ENCODE results near the gene RFX3.
"Not testable (repeated sequence)": the region's sequence is repeated elsewhere in the genome, so short reads cannot be mapped to it uniquely, and the experiment has no call there.

The RFX3 gene

DNA sequence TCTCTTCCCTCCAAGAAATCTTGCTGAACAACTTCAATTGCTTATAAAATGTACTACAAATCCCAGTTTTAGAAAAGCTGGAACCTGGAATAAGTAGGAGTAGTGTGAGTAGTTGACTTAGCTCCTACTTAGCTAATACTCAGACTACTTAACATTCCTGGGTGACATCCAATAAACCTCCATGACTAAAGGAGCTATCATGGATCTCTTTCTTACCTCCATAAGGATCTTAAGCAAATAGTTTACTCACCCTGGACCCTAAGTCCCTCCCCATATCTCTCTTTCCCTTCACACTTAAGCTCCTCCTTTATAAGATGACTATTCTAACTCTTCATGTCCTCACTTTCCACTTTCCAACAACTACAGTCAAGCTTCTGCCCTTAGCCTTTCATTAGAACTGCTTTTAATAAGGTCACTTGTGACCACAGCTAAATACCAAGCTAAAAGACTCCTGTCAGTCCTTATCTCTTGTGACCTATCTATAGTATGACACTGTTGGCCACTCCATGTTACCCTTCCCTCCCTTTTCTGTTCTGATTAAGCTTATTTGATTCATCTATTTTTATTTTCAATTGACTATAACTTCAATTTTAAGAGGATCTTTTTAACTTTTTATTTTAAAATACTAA lies 194.9 kb downstream of the RFX3 start:
- TF ChIP-seq, protein P1, sequence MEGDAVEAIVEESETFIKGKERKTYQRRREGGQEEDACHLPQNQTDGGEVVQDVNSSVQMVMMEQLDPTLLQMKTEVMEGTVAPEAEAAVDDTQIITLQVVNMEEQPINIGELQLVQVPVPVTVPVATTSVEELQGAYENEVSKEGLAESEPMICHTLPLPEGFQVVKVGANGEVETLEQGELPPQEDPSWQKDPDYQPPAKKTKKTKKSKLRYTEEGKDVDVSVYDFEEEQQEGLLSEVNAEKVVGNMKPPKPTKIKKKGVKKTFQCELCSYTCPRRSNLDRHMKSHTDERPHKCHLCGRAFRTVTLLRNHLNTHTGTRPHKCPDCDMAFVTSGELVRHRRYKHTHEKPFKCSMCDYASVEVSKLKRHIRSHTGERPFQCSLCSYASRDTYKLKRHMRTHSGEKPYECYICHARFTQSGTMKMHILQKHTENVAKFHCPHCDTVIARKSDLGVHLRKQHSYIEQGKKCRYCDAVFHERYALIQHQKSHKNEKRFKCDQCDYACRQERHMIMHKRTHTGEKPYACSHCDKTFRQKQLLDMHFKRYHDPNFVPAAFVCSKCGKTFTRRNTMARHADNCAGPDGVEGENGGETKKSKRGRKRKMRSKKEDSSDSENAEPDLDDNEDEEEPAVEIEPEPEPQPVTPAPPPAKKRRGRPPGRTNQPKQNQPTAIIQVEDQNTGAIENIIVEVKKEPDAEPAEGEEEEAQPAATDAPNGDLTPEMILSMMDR (IDR thresholded peaks at IDR 0.05; ENCODE audit: borderline replicate concordance, insufficient read depth, low read depth, low read length) = no peak
- no peak overlapping the region for H3K4me3 ChIP-seq (ENCODE audit: low read depth, low read length)

GRCh38 chr9:3329361-3329760 lies 196.4 kb downstream of the RFX3 start:
- TF ChIP-seq, protein P1 (IDR thresholded peaks at IDR 0.05; ENCODE audit: borderline replicate concordance, insufficient read depth, low read depth, low read length) = no peak
- H3K4me3 ChIP-seq (ENCODE audit: low read depth, low read length) = no peak overlapping the region

- H3K4me3 ChIP-seq (ENCODE audit: low read depth, low read length) = no peak overlapping the region
Observed at GRCh38 chr9:3323714-3324113, 202.1 kb downstream of the RFX3 start.

GRCh38 chr9:3321186-3321585 lies 204.6 kb downstream of the RFX3 start:
- TF ChIP-seq, protein P1 (IDR thresholded peaks at IDR 0.05; ENCODE audit: borderline replicate concordance, insufficient read depth, low read depth, low read length) = no peak
- H3K4me3 ChIP-seq (ENCODE audit: low read depth, low read length) = no peak overlapping the region

More at GRCh38 chr9:3323714-3324113, 202.1 kb downstream of the RFX3 start:
- TF ChIP-seq, protein P1 (IDR thresholded peaks at IDR 0.05; ENCODE audit: borderline replicate concordance, insufficient read depth, low read depth, low read length) = no peak

- H3K4me3 ChIP-seq (ENCODE audit: low read depth, low read length) = not testable (repeated sequence)
Observed at GRCh38 chr9:3312595-3312994, 213.2 kb downstream of the RFX3 start.

DNA sequence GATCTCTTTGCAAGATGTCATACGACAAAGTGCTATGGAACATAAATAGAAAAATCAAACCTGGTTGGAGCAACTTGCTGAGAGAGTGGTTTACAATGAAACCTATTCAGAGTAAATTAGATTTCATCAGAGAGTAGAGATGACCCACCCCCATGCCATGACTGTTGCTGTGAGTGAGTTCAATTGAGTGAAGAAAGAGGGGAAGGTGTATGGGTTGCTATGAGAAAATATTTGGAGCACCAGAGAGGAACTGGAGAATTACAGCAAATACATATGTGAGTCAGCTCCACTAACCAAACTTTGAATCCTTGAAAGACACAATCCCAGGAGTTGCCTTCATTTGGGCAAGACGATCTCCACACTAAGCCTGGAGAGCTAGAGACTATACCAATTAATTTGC lies 217.2 kb downstream of the RFX3 start:
- TF ChIP-seq, protein P1 (IDR thresholded peaks at IDR 0.05; ENCODE audit: borderline replicate concordance, insufficient read depth, low read depth, low read length) = no peak
- H3K4me3 ChIP-seq (ENCODE audit: low read depth, low read length) = no peak overlapping the region

DNA sequence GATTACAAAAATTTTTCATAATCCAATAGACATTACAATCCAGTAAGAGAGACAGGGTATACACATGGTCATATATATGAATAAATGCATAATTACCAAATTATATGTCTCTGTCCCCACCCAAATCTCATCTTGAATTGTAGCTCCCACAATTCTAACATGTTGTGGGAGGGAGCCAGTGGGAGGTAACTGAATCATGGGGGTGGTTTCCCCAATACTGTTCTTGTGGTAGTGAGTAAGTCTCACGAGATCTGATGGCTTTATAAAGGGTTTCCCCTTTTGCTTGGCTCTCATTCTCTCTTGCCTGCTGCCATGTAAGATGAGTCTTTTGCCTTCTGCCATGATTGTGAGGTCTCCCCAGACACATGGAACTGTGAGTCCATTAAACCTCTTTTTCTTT lies 221.4 kb downstream of the RFX3 start:
- H3K4me3 ChIP-seq (ENCODE audit: low read depth, low read length) = not testable (repeated sequence)

GRCh38 chr9:3299872-3300271 lies 225.9 kb downstream of the RFX3 start:
- TF ChIP-seq, protein P1 (IDR thresholded peaks at IDR 0.05; ENCODE audit: borderline replicate concordance, insufficient read depth, low read depth, low read length) = no peak
- H3K4me3 ChIP-seq (ENCODE audit: low read depth, low read length) = no peak overlapping the region

Measured in GM12875 (cell line).